GM13976 (cell line): Measurements from ENCODE around the gene CD1D.

ENCODE experiments used
- DNase-seq: peaks from one replicate; pipeline ENCODE4 v3.0.0; 2012; ENCODE audit warnings: low spot score
- in situ Hi-C: fragments of 300-500 bp; cut with MboI; formaldehyde crosslinking; loops from one replicate; pipeline ENCODE4 v1.12.0; 2022; ENCODE audit warnings: low sequenced_read_pairs, mixed read lengths, inconsistent platforms; ENCODE audit not compliant: unreplicated experiment
- TF ChIP-seq, protein P1 (sequence below): IDR thresholded peaks from 2 replicates; pipeline ENCODE4 v1.5.1; 2012; ENCODE audit warnings: borderline replicate concordance, mild to moderate bottlenecking; ENCODE audit not compliant: insufficient read depth; ENCODE audit errors: extremely low read depth, missing control alignments, control extremely low read depth

The CD1D gene

DNA sequence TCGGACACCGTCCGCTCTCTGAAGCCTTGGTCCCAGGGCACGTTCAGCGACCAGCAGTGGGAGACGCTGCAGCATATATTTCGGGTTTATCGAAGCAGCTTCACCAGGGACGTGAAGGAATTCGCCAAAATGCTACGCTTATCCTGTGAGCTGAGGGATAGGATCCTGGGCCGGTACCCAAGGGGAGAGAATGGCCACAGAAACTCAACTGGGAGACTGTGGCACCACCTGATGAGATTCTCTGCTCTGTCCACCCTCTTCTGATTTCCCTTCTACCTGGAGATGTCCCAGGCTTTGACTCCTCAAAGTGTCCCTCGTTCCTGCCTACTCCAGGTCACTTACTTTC lies 855 bp downstream of the CD1D start:
- no peak for DNase-seq
- TF ChIP-seq, protein P1, sequence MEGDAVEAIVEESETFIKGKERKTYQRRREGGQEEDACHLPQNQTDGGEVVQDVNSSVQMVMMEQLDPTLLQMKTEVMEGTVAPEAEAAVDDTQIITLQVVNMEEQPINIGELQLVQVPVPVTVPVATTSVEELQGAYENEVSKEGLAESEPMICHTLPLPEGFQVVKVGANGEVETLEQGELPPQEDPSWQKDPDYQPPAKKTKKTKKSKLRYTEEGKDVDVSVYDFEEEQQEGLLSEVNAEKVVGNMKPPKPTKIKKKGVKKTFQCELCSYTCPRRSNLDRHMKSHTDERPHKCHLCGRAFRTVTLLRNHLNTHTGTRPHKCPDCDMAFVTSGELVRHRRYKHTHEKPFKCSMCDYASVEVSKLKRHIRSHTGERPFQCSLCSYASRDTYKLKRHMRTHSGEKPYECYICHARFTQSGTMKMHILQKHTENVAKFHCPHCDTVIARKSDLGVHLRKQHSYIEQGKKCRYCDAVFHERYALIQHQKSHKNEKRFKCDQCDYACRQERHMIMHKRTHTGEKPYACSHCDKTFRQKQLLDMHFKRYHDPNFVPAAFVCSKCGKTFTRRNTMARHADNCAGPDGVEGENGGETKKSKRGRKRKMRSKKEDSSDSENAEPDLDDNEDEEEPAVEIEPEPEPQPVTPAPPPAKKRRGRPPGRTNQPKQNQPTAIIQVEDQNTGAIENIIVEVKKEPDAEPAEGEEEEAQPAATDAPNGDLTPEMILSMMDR, result no peak
- in situ Hi-C loops, result no loop called here

DNA sequence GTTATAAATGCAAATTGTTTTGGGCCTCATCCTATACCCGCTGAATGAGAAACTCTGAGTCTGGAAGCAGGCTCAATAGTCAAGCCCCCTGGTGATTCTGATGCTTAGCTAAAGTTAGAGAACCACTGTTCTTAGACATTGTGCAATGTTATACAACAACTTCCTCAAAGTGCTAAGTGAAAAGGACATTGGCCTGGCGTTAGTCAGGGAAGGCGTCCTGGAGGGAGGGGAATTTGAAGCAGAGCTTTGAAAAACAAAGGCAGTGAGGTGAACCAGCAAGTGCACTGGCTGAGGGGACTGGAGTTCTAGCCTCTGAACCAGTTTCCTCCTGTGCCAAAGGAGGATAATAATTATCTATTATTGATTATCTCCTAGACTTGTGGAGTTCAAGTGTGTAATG lies 5.1 kb downstream of the CD1D start:
- in situ Hi-C loops, result no loop called here
- DNase-seq, result no peak
- TF ChIP-seq, protein P1, result no peak

DNA sequence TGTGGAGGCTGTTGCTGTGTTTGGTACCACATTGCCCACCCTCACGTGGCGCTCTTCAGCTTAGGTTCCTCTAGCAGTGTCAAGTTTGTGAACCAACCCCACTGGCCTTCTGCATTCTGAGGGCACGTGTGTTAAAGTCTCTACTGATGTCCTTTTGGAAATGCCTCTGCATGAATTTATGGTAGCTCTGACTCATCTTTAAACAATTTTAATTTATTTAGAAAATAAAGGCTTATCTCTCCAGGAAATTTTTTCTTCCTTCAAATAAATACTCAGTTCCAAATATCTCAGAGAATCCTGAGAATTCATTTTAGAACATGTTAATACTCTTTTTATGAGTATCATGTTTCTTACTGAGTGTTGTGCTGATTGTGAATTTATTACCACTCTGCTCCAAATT lies 5.5 kb downstream of the CD1D start:
- TF ChIP-seq, protein P1, result no peak

DNA sequence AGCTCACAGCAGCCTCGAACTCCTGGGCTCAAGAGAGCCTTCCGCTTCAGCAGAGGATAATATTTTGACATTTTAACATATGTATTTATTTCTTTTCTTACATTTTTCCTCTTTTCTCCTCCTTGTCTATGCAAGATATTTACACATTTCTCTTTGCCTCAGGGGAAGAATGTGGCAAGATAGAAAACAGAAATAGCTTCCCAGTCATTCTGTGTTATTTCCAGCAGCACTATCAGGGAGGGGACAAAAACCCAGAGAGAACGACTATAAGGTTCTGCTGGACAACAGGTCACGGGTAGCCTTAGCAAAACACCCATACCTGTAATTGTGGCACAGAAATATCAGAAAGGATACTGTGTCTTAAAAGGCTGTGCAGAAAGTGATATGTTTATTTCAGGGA lies 7.9 kb downstream of the CD1D start:
- TF ChIP-seq, protein P1, result no peak
- in situ Hi-C loops, result no loop called here
- no peak for DNase-seq

More for the DNA sequence above, 5.5 kb downstream of the CD1D start:
- no peak for DNase-seq
- in situ Hi-C loops, result no loop called here

DNA sequence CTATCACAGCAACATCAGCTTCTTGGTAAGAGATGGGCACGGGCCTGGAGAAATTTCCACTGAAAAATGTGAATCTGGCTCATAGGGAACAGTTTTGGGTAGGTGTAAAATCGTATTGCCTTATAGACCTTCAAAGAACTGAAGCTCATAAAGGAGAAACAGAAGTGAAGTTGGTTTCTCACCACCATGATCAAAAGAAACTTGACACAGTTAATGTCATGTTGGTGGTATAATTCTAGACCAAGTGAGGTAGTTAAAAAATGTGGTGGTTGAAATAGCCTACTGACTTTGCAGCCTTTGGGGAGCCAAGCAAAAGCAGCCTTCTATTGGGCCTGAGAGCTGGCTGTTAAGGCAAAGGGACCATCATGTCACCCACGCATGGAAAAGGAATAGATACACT lies 8.9 kb downstream of the CD1D start:
- TF ChIP-seq, protein P1, result no peak
- in situ Hi-C loops, result no loop called here
- no peak for DNase-seq

DNA sequence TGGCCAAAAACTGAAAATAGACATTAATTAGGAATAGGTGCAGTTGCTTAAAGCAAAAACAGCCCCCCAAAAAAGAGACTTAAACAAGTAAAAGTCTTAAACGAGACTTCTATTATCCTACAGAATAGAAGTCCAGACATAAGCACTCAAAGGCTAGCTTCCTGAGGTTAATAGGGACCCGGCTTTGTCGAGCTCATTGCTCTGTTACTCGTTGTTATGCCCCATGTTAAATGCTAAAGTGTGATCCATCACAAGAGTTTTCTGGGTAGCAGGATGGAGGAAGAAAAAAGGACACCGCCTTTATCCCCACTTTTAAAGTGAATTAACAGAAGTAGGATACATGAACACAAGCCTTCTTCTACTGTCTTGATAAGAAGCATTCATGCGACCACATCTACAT lies 10.6 kb downstream of the CD1D start:
- in situ Hi-C loops, result no loop called here
- DNase-seq, result no peak
- TF ChIP-seq, protein P1, result no peak

DNA sequence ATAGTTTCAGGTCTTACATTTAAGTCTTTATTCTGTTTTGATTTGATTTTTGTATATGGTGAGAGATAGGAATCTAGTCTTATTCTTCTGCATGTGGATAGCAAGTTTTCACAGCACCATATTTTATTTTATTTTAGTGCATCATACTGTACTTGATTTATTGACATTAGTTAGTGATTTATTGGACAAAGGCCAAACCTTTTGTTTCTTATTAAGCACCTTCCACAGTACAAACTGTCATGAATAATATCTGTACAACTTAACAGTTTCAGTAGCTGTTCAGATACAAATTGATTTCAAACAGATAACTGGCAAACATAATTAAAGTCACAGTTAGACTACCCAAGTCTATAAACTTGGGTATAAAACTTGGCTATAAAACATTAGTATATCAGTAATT lies 15.8 kb downstream of the CD1D start:
- DNase-seq, result no peak
- TF ChIP-seq, protein P1, result no peak
- in situ Hi-C loops, result no loop called here
